SK-N-MC (cell line): ENCODE data around the gene SCP2.

ENCODE experiments used
- EZH2 ChIP-seq: fragments of 200-600 bp; sonication (generic); IDR thresholded peaks from one replicate; pipeline ENCODE4 v1.6.1; 2017; ENCODE audit warnings: antibody characterized with exemption
- FOXP2 ChIP-seq: optimal IDR thresholded peaks from 2 replicates; pipeline ENCODE3; 2011; ENCODE audit warnings: mild to moderate bottlenecking, moderate library complexity; ENCODE audit not compliant: insufficient read depth; ENCODE audit errors: extremely low read length, control extremely low read depth
- POLR2AphosphoS5 ChIP-seq: IDR thresholded peaks from 2 replicates; pipeline ENCODE4 v1.6.1; 2012; ENCODE audit warnings: mild to moderate bottlenecking, low read depth, low read length, borderline replicate concordance

GRCh38 chr1:52929019-52929418, 1.9 kb downstream of the SCP2 start:
- no peak for TF ChIP-seq POLR2AphosphoS5
- no peak for TF ChIP-seq EZH2
- TF ChIP-seq FOXP2 = no peak
